GM18526 (cell line): Measurements from ENCODE around the gene MAL.

ENCODE experiments used
- POLR2A ChIP-seq: IDR thresholded peaks from 3 replicates; pipeline ENCODE4 v1.6.1; 2011; ENCODE audit not compliant: insufficient read length; ENCODE audit errors: extremely low read depth

Gene MAL

GRCh38 chr2:95032868-95033603, 7.5 kb downstream of the MAL start:
- no peak for TF ChIP-seq POLR2A

DNA sequence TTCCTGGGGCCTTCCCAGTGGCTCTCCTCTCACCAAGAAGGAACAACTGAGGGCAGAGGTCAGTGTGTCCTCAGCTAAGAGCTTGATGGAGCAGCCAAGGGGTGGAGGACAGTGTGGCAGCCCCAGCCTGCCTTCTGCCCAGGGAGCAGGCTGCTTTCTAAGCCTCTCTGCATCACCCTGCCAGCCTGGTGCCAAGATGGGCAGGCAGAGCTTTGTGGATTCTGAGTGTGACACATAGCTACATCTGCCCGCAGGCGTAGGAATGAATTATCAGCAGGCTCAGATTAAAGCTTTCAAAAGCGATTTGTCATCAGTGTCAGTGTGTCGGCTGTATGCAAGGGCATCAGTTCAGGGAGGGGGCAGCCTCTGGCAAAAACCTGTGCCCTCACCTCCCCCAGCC, 8.7 kb downstream of the MAL start:
- TF ChIP-seq POLR2A, result no peak

DNA sequence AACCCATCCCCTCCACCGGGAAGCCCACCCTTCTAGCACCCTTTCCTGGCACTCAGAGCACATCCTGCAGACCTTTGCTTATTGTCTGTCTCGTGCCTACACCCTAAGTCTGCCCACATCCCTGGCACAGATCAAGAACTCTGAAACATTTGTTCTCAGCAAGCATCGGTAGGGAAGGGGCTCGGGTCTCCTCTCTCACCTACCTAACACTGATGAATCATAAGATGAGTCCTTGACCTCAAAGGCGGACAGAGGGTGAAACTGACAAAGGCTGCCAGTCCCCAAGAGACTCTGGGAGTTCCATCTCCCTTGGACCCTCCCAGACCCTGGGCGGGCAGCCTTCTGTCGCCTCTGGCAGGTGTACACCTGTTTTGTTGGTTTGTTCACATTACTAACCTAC, 9.3 kb downstream of the MAL start:
- TF ChIP-seq POLR2A, result no peak

GRCh38 chr2:95036596-95037383, 11.3 kb downstream of the MAL start:
- TF ChIP-seq POLR2A, result no peak

GRCh38 chr2:95037384-95037839, 11.9 kb downstream of the MAL start:
- no peak for TF ChIP-seq POLR2A

- no peak for TF ChIP-seq POLR2A
Observed at GRCh38 chr2:95038635-95039298, 13.3 kb downstream of the MAL start.

GRCh38 chr2:95039363-95039762, 13.9 kb downstream of the MAL start:
- TF ChIP-seq POLR2A, result no peak

- no peak for TF ChIP-seq POLR2A
Observed at GRCh38 chr2:95039978-95040377, 14.5 kb downstream of the MAL start.

DNA sequence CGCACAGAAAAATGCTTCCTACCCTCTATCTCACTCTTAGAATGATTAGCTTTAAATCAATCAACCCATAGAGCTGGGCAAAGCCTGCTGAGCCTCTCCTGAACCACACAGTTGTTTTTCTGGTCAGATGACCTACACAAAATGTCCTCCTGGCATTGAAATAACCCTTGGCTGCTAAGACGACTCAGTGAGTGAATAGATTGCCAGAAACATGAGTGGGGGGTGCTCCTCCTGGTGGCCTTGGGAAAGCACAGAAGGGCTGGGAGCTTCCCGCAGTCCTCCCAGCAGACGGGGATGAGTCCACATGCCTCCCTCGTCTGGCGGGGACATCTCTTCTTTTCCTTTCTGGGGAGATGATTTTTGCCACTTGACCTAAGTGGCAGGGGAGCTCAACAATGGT, 14.9 kb downstream of the MAL start:
- TF ChIP-seq POLR2A, result no peak

DNA sequence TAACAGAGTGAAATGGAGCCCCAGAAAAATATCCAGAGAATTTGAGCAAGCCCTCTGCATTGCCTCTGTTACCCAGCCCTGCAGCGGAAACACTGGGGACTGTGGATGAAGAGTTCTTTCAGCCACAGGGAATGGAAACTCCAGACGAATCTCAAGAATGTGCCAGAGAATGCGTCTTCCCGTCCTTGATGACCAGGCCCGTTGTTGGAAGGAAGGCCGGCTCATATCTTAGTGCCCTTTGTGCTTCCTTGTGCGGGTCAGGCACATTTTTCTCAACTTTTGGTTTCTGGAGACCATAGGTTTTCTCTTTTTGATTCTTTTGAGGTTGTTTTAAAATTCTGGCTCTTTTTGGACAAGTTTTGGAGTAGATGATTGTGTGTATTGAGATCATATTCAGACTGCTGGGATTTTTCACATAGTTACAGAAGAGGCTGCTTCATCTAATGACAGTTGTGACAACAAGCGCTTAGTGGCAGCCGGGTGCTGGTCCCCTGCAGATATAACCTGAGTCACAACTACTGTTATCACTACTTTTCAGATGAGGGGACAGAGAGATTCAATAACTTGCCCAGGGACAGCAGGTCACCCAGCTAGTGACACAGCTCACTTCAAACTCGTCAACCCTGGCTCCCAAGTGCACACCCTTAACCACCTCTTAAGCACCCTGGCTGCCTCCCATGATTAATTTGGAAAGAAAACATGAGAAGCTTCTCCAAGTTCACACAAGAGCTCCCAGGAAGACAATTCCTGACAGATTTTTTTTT, 15.7 kb downstream of the MAL start:
- no peak for TF ChIP-seq POLR2A

GRCh38 chr2:95041824-95042442, 16.4 kb downstream of the MAL start:
- no peak for TF ChIP-seq POLR2A

- TF ChIP-seq POLR2A, result no peak
Observed at GRCh38 chr2:95042472-95043271, 17.2 kb downstream of the MAL start.

DNA sequence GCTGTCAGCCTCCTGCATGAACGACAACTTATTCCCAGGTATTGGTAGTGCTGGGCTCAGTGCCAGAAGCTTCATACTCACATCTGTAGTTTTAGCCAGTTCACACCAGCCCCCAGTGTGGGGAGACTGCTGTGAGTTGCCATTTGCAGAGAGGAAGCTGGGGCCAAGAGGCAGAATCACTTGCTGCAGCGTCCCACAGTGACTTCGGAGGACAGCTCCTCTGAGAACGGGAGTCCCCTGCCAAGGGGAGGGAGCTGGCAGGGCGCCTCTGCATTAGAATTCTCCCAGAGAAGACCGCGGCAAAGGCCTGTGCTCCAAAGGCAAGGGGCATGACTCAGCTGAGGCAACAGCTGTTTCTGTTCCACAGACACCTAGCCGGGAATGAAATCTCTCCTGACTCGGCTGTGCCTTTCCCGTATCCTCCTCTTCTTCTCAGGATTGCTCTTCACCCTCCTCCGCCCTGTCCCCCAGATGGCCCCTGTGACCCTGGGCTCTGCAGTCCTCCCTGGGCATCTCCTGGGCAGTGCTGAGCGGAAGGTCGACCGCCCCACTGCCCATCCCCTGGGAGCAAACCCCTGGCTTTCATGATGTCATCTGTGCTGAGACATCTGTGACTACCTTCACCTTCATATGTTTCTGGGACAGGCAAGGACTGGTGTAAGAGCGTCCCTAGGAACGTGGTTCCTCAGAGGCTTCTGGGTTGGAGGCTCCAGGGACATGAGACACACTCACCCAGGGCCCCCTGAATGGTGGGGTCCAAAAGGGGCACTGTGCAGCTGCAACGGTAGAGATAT, 18.0 kb downstream of the MAL start:
- TF ChIP-seq POLR2A, result no peak
